Measurements from ENCODE around the gene COL24A1.

The COL24A1 gene

DNA sequence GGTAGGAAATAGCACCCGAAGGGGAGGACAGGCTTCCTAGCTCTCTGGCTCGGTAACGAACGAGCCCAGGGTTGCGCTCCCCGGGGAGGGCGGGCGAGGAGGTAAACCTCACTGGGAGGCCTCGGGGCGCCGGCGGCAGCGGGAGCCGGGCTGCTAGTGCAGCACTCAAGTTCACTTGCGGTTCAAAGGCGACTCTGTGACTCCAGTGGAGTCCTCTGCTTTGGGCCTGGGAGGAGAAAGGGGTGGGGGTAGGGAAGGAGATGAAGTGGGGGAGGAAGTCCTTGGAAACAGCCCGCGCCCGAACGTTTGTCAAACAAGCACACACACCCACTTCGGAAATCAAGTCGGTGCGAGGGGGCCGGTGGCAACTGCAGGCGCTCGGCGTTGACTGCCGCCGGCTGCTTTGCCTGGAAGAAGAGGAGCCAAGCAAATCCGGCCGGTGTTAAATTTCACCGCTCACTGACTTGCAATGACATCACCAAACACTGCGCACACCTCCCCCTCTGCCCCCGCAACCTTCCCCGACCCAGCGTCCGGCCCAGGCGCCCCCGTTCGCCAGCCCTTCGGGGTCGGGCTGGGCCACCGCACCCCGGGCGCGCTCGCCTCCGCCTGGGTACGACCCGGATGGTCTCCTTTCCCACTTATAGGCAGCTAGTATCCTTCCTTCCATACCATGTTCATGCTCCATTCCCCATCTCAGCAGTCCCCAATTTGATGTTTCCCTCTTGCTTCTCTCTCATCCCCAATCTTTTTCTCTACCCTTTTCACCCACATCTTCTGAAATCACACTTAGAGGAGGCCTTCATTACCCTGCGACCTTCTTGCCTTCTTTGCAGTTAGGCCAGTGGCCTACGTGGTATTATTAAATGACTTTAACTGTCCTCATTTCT, at the start of gene COL24A1:
COL24A1 (minus strand) TSS at position 207 of the 890 bp plus-strand sequence. CDS start 376 bp downstream, outside the sequence.
- DNase-seq (ENCODE audit: low read depth) = no peak

DNA sequence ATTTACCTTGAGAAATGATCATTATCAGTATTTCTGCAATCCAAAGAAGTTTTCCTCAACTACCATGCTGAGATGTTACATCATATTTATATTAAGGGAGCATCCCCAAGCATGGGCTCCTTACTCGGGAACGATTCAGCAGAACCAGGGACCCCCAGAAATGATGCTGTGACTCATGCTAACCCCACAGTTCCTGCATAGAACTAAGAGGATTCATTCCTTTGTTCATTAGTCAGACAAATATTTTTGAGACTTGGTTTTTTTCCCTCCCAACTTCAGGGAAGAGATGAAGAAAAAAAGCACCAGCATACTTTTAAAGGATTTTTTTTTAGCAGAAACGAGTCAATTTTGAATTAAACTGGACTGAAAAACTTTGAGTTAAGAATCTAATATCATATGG, 49.2 kb upstream of the COL24A1 start:
- DNase-seq (ENCODE audit: low read depth) = peak; percentile 34

- no peak for DNase-seq (ENCODE audit: low read depth)
Observed at GRCh38 chr1:86202552-86203340, 46.2 kb upstream of the COL24A1 start.

- no peak for DNase-seq (ENCODE audit: low read depth)
Observed at GRCh38 chr1:86201311-86201710, 44.7 kb upstream of the COL24A1 start.

DNA sequence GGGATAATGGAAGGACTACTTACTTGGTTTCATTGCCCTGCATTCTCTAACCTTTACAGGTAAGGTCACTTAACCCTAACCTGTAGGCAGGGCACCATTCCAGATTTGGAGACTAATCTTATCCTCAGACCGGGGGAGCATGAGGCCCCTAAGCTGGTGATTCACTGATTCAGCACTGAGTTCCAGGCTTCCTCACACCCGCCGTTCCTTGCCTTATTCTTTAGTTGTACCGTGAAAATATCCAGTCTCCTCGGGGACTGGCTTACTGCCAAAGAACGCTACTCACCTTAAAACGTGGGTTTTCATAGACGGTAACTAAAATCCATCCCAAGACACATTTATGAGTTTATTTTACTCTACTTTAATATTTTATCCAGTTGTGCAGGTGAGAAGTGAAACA, 44.3 kb upstream of the COL24A1 start:
- DNase-seq (ENCODE audit: low read depth) = no peak

DNA sequence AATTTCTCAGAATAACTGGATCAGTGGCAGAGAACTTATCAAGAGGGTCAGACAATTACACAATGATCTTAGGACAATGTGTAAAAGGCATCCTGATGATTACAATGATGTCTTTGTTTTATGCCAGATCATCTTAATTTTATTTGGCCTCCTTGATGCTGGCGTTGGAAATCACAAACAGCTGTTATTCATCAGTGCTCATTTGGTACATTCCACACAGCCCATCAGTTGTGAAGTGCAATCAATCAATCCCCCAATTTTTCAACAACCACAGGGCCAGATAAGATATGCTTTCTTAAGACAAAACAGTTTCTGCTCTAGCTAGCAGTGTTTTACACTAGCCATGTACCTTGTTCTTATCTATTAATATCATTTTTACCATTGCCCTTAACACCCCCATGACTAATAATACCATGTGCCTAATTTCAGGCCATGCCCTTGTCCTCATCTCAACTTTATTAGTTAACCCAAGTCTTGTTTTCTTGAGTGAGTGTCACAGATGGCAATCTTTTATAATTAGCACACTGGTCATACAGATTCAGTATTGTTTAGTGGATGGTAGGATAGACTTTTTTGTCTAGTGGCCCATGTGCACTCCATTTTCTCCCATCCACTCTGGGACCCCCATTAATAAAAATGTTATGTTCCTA, 40.8 kb upstream of the COL24A1 start:
- no peak for DNase-seq (ENCODE audit: low read depth)

GRCh38 chr1:86195281-86195680, 38.7 kb upstream of the COL24A1 start:
- DNase-seq (ENCODE audit: low read depth) = no peak

DNA sequence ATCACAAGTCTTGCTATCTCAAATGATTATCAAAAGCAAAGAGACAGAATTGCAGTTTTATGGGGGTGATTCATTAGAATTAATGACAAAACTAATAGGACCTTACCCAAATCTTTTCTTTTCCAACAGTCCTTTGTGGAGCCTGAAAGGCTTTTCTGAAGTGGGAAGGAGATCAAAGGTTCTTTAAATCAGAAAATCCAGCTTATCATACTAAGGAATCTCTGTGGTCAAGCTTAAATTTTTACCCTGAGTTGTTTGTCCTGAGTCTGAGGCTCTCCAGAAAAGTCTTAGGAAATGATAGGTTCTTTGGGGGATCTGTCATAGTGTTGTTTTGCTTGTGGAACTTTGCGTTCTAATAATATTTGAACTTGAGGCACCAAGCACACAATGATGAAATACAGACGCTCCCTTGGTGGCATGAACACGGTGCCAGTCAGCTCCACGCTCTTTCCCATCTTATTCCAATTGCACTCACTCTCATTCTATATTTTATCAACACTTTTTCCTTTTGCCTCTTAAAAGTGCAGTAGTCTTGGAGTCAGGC, 38.0 kb upstream of the COL24A1 start:
- DNase-seq (ENCODE audit: low read depth) = no peak

DNA sequence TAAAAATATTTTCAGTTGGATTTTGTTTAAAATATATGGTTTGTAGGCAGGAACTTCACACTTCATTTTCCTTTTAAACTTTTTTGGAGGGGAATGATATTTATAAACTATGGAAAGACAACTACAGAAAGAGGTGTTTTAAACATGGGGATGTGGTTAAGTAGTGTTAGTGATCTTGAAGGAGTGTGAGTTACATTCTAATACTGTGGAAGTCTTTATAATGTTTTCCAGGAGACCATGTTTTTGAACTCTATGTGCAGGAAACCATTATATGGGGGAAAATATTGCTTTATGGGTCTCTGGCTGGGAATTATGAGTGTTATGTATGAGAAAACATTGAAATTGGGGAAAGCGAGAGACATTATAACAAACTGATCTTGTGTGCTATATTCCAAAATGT, 35.8 kb upstream of the COL24A1 start:
- DNase-seq (ENCODE audit: low read depth) = no peak

GRCh38 chr1:86191958-86192357, 35.4 kb upstream of the COL24A1 start:
- no peak for DNase-seq (ENCODE audit: low read depth)

GRCh38 chr1:86190873-86191272, 34.3 kb upstream of the COL24A1 start:
- no peak for DNase-seq (ENCODE audit: low read depth)

- no peak for DNase-seq (ENCODE audit: low read depth)
Observed at GRCh38 chr1:86184426-86184825, 27.9 kb upstream of the COL24A1 start.

DNA sequence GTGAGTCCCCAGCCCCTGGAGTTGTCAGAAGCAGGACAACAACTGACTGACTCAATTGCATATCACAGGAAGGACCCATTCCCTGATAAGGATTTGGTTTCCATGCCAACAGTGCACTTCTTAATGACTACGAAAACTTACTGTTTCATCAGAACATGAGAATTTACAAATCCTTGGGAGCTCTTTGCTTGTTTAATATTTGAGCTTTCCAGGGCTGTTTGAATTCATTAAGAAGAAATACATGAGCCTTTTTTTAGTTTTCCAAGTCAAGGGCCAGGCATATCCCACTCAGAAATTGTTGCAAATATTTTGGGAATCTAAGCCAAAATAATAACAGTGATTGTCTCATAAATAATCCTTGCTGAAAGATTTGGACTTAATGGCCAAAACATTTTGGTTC, 27.2 kb upstream of the COL24A1 start:
- DNase-seq (ENCODE audit: low read depth) = no peak

DNA sequence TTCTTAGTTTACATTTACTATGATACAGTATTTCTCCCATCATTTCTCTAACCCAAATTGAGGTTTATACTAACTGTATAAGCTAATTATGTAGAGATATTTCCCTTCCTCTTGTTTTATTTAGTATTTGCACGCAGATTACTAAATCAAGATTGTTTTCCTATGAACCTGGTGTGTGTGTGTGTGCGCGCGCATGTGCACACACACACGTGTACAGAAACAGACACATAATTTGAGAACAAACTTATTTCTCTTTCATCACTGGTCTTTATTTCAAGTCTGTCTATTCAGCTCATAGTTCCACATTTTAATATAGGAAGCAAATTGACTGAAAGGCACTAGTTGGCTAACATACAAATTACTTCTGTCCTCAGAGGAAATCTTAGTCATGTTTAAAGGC, 19.7 kb upstream of the COL24A1 start:
- no peak for DNase-seq (ENCODE audit: low read depth)

- DNase-seq (ENCODE audit: low read depth) = no peak
Observed at GRCh38 chr1:86175756-86176155, 19.2 kb upstream of the COL24A1 start.

DNA sequence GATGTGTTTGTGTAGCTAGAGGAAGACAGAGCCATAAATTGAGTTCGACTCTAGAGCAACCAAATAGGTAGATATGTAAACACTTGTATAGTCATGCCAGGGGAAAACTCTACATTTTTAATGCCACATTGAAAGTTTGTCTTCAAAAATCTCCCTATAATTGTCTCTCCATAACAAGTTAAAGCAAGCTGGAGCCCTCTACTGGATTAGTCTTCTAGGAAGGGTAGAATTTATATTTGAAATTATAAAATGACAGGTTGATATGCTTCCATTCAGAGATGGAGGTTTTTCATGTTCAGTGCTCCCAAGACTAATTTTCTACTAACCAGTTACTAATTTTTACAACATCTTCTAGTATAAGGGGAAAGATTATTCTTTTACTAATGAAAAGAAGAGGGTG, 13.1 kb upstream of the COL24A1 start:
- no peak for DNase-seq (ENCODE audit: low read depth)

- DNase-seq (ENCODE audit: low read depth) = no peak
Observed at GRCh38 chr1:86159800-86160199, 3.2 kb upstream of the COL24A1 start.

DNA sequence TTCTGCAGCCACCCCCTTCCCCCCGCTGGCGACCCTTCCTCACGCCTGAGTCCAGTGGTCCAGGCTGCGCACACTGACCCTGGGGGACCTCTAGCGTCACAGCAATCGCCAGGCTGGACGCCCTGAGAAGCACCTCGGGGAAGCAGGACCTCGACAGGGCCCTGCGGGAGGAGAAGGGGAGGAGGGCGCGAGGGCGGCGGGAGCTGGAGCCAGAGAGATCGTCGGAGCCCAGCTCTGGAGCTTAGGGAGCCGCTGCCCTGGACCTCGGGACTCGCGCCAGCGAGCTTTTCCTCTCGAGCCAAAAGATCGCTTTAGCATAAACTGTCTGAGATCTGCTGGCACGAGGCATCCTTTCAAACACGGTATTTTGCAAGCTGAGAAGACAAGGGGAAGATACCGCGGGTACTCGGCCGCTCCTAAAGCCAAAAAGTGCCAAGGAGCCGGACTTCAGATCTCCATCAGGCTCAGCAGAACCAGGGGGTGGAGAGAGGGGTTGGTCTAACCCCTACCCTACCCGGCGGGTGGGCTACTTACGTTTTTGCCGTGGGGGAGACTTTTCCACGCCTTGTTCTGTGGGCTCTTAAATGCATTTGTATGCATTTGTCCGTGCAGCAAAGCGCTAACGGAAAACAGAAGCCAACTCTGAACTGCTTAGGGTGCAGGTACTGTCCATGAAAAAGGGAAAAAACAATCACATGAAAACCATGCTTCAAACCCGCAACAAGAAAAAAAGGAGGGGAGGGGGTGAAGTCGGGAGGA, 586 bp downstream of the COL24A1 start:
- DNase-seq (ENCODE audit: low read depth) = no peak

- DNase-seq (ENCODE audit: low read depth) = no peak
Observed at GRCh38 chr1:86155051-86155806, 1.3 kb downstream of the COL24A1 start.

DNA sequence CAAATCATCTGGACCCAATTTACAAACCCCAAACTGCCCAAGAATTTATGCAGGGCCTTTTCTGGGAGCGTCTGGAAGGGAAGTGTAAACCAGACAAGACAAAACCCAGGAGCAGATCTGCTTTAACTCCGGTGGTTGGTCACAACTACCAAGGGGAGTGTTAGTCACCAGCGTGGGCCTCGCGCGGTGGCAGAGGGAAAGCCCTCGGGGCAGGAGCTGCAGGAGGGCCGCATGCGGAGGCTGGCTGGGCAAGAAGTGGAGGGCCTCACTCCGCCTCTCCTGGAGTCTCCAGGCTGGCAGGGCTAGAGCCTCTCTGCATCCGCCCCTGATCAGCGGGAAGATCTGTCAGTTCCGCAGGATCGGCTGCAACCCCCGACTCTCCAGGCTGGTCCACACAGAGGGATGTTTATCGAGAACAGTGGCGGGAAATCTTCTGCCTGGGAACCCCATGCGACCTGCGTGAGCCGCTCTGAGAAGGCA, 2.0 kb downstream of the COL24A1 start:
- DNase-seq (ENCODE audit: low read depth) = no peak

- DNase-seq (ENCODE audit: low read depth) = no peak
Observed at GRCh38 chr1:86153836-86154235, 2.7 kb downstream of the COL24A1 start.

All from HS-5 (cell line).